Measurements from ENCODE around the gene NMD3. TPM values are rescaled to one million over a fixed set of nuclear protein-coding genes. Genes with fewer than 3 reads are reported as not detected.

The NMD3 gene
- total and polyA plus RNA-seq, 2 of the 4 experiments (the other 2 are of a cell fraction) = 33.8 to 95.0 TPM

DNA sequence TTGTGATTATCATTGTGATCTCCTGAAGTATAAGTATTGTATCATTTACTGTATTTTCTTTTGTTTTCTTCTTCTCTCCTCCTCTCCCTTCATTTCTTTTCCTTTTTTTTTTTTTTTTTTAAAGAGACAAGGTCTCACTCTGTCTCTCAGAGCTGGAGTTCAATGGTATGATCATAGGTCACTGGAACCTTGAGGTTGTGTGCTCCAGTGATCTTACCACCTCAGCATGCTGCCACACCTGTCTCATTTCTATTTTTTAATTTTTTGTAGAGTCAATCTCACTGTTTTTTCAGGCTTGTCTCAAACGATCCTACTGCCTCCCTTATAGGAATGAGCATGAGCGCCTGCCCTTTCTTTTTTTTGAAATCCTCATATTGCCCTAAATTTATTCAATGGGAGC lies 23.4 kb downstream of the NMD3 start:
- Histone ChIP-seq H4K20me1 (ENCODE audit: insufficient read depth, low read length) (no peaks in the 10 kb centered on the region), H2AK9ac (replicated peaks; ENCODE audit: low read depth, low read length, poor library complexity) (no peak overlapping the region), H2BK120ac (ENCODE audit: low read depth, low read length) (no peak overlapping the region), H3K27ac (ENCODE audit: insufficient read depth, low read length) (no peak overlapping the region), H3K14ac (replicated peaks; ENCODE audit: low read depth, low read length) (no peak overlapping the region), H3K4me3 (ENCODE audit: insufficient read depth, low read depth, low read length) (no peak overlapping the region), H4K91ac (ENCODE audit: insufficient read depth, low read depth, low read length) (no peak overlapping the region), H3K79me1 (ENCODE audit: low read depth in 1 of 2, low read length in 2 of 2) (peaks cover 5 to 19% of the 10 kb centered on the region in 2 experiments), H2BK5ac (ENCODE audit: low read depth, low read length, poor library complexity, severe bottlenecking) (no peak overlapping the region), H3K27me3 (ENCODE audit: control insufficient read depth, insufficient read depth, low read length) (no peaks in the 10 kb centered on the region), H3K4ac (ENCODE audit: low read depth, low read length) (no peak overlapping the region), H2AK5ac (ENCODE audit: low read depth, low read length) (no peak overlapping the region), H4K8ac (ENCODE audit: low read depth in 2 of 2, low read length in 2 of 2) (no peak overlapping the region), H3K9me1 (ENCODE audit: insufficient read depth, low read length) (no peaks in the 10 kb centered on the region), H3K9me3 (ENCODE audit: control insufficient read depth, insufficient read depth, low read length) (no peaks in the 10 kb centered on the region), H3K23ac (ENCODE audit: low read depth, low read length) (no peak overlapping the region), H2BK20ac (ENCODE audit: low read depth, low read length) (no peak overlapping the region), H3K36me3 (ENCODE audit: control insufficient read depth, insufficient read depth, low read length) (peaks cover 31% of the 10 kb centered on the region), H3K56ac (ENCODE audit: extremely low read depth, insufficient read depth, low read length) (no peak overlapping the region), H3K4me1 (ENCODE audit: control insufficient read depth, insufficient read depth, low read length) (peaks cover 3% of the 10 kb centered on the region; the same call in 1 of the 2 replicates), H2BK15ac (ENCODE audit: low read depth, low read length) (no peak overlapping the region), H4K5ac (ENCODE audit: low read depth, low read length) (no peak overlapping the region), H3K9ac (ENCODE audit: low read depth, low read length) (no peak overlapping the region), H2AFZ (replicated peaks; ENCODE audit: low read length, poor library complexity) (no peak overlapping the region), H3K18ac (ENCODE audit: low read depth, low read length) (no peak overlapping the region), H3K4me2 (ENCODE audit: low read depth, low read length) (no peak overlapping the region)
- ATAC-seq (ENCODE audit: low read depth) = no peak
- POLR2A ChIA-PET (ENCODE audit: unreplicated experiment) = no interaction called here
- in situ Hi-C loops (cut with MboI; ENCODE audit: low sequenced_read_pairs) = no loop called here
- BruUV-seq (replicated peaks) = no TSS peak
- no peak for DNase-seq
- WGBS, 2 experiments (ENCODE audit: extremely low coverage in 2 of 2, insufficient read length in 1 of 2) = 100% methylated on average over 1 of the region's 2 CpGs; no CpG with 5 or more reads in 1 of the 2 experiments
- intact Hi-C loops (cut with micrococcal nuclease) = loop anchor here (10.0 kb wide), 1 partner anchor 720 kb away; no protein-coding TSS in a partner anchor
- TF ChIP-seq CEBPB (IDR thresholded peaks at IDR 0.05; ENCODE audit: low read depth, low read length) = no peak
- TF ChIP-seq, protein P1, sequence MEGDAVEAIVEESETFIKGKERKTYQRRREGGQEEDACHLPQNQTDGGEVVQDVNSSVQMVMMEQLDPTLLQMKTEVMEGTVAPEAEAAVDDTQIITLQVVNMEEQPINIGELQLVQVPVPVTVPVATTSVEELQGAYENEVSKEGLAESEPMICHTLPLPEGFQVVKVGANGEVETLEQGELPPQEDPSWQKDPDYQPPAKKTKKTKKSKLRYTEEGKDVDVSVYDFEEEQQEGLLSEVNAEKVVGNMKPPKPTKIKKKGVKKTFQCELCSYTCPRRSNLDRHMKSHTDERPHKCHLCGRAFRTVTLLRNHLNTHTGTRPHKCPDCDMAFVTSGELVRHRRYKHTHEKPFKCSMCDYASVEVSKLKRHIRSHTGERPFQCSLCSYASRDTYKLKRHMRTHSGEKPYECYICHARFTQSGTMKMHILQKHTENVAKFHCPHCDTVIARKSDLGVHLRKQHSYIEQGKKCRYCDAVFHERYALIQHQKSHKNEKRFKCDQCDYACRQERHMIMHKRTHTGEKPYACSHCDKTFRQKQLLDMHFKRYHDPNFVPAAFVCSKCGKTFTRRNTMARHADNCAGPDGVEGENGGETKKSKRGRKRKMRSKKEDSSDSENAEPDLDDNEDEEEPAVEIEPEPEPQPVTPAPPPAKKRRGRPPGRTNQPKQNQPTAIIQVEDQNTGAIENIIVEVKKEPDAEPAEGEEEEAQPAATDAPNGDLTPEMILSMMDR (conservative IDR thresholded peaks at IDR 0.05; ENCODE audit: low read depth, low read length) = no peak
- dilution Hi-C loops (cut with HindIII; ENCODE audit: low sequenced_read_pairs, unreplicated experiment) = no loop called here
- CTCF ChIA-PET = no interaction called here
